Heart right ventricle (tissue), 16 donors: ENCODE results near the gene ANKRD33B. TPM values are rescaled to one million over a fixed set of nuclear protein-coding genes. Genes with fewer than 3 reads are reported as not detected.

Experiments used
- ATAC-seq, 8 donors: fragments of 200-7000 bp; cut with Tn5 transposase; one replicate each; pipeline ENCODE4 v1.9.1; 2020; ENCODE audit warnings: mild to moderate bottlenecking in 8 of 8, moderate library complexity in 8 of 8, moderate number of reproducible peaks in 1 of 8
- DNase-seq, 2 donors: peaks; one replicate each; pipeline ENCODE4 v3.0.0-alpha.2; 2020
- H3K27ac ChIP-seq, 10 donors: fragments of 200-600 bp; sonication (generic) in 2 of 10; one replicate each; pipeline versions ENCODE4 v1.5.0 to v1.8.0; 2020 to 2022; ENCODE audit warnings: mild to moderate bottlenecking in 3 of 10
- H3K27me3 ChIP-seq, 7 donors: fragments of 200-600 bp; one replicate each; pipeline ENCODE4 v1.8.0; 2021 to 2022; ENCODE audit warnings: mild to moderate bottlenecking in 2 of 7
- H3K36me3 ChIP-seq, 9 donors: fragments of 200-600 bp; sonication (generic) in 1 of 9; one replicate each; pipeline versions ENCODE4 v1.5.0 to v1.8.0; 2020 to 2022; ENCODE audit warnings: mild to moderate bottlenecking in 2 of 9
- H3K4me1 ChIP-seq, 9 donors: fragments of 200-600 bp; sonication (generic) in 1 of 9; one replicate each; pipeline versions ENCODE4 v1.5.0 to v1.8.0; 2020 to 2022; ENCODE audit warnings: mild to moderate bottlenecking in 4 of 9
- H3K4me3 ChIP-seq, 10 donors: fragments of 200-600 bp; sonication (generic) in 2 of 10; one replicate each; pipeline versions ENCODE4 v1.5.0 to v1.8.0; 2020 to 2022; ENCODE audit warnings: mild to moderate bottlenecking in 7 of 10, moderate library complexity in 2 of 10
- H3K9me3 ChIP-seq, 11 donors: fragments of 200-600 bp in 10 of 11; sonication (generic) in 2 of 11; one replicate each; pipeline versions ENCODE4 v1.5.0 to v1.8.0; 2013 to 2022; ENCODE audit warnings: mild to moderate bottlenecking in 2 of 11, control low read depth in 1 of 11, moderate library complexity in 1 of 11
- WGBS, 2 donors: extraction: QIAGEN DNeasy Blood & Tissue Kit; methylation state at CpG; one replicate each; pipeline ENCODE4 v1.1.7; 2013; ENCODE audit warnings: inconsistent platforms in 1 of 2; 5-methylcytosine and 5-hydroxymethylcytosine counted together
- intact Hi-C, 10 donors: fragments of 100-400 bp; cut with DNase I; formaldehyde crosslinking; loops; one replicate each; pipeline versions ENCODE4 v1.11.1 to v1.14.2; 2022
- polyA plus RNA-seq, 2 donors: library from polyadenylated mRNA; stranded (reverse); fragments of 200-250 nt; gene quantifications; one replicate each; pipeline ENCODE4 v1.2.3, GENCODE V29; 2013
- total RNA-seq, 10 donors: library from RNA; stranded (reverse); fragmentation: NEBNext Ultra II Directional in 3 of 10; extraction: Animal tissue kit (Norgen Biotek cat#: 25700) in 3 of 10; gene quantifications; one replicate each; pipeline versions ENCODE4 v1.2.1 to v1.2.4, GENCODE V29; 2021 to 2023
- TF ChIP-seq, protein P1 (sequence below), 9 donors: fragments of 200-600 bp; sonication (generic) in 2 of 9; IDR thresholded peaks; one replicate each; pipeline versions ENCODE4 v1.5.0 to v1.8.0; 2021 to 2022; ENCODE audit warnings: antibody characterized with exemption in 9 of 9, mild to moderate bottlenecking in 5 of 9, moderate library complexity in 1 of 9
- donor health status: Arrhythmogenic right ventricular cardiomyopathy.
- donor health status: ischemic (EF 13 %, LVEDD 7.1; RV severe dilation, severe dysfunction).
- donor health status: healthy with polysubstance abuse.
- donor health status: DM: no; HTN: yes; CAD: no.
- donor health status: DM: no; HTN: no; CAD: no.
- donor health status: ischemic (EF 25% LVEDD 6.9; RV normal size, moderate dysfunction).
- donor health status: ischemic (EF 25% LVEDD 5.7; RV mildly dilated, moderate dysfunction).
- donor health status: healthy.
- donor health status: DM: yes; HTN: yes; CAD: no.
- donor health status: Ischemic cardiomyopathy.
- donor health status: ischemic (EF 35%, LVEDD 5.7; RV mildly dilated, moderate dysfunction).
- donor health status: nonischemic (EF 11% LVEDD 7.7; RV severe dilation, severe dysfunction).
- donor health status: DM: yes; HTN: yes; CAD: no.
- donor health status: PGD.
- donor health status: ischemic (EF 29% LVEDD 5.4; RV normal size, mild dysfunction).
- donor health status: nonischemic (EF 23%, LVEDD 6.1; RV moderate dilation, normal function).

Gene ANKRD33B
- total and polyA plus RNA-seq, 12 donors, result 0.46 to 33.0 (median 13.3) TPM

DNA sequence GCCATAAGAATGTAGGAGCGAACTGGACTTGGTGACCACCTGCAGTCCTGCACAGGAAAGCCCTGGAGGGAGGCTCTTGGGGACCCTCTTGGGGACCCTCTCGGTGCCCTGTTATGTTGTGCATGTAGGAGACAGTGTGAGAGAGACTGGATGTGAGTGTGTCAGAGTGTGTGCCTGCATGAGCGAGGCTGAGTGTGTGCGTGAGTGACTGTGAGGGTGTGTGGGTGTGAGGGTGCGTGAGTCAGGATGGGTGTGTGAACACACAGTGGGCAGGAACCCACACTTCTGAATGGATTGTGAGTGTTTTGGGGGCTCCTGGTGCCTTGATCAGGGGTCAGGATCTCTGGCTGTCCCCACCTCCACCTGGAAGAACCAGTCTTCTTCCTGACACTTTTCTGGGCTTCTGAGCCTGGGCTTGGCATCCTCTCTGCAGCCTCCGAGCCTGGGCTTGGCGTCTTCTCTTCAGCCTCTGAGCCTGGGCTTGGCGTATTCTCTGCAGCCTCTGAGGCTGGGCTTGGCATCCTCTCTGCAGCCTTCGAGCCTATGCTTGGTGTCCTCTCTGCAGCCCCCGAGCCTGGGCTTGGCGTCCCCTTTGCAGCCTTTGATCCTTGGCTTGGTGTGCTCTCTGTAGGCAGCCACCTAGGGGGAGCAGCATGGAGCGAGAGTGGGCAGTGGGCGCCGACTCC lies 25.6 kb upstream of the ANKRD33B start:
- Histone ChIP-seq H3K4me1 (peaks cover 0 to 38% (median 15%) of the 10 kb centered on the region in 9 donors), H3K27ac (no peak overlapping the region), H3K9me3 (no peaks in the 10 kb centered on the region), H3K27me3 (peaks cover 0 to 3% (median 0%) of the 10 kb centered on the region in 7 donors), H3K4me3 (no peak overlapping the region), H3K36me3 (no peaks in the 10 kb centered on the region)
- 92 to 93% methylated on average over 14 of the region's 14 CpGs for WGBS, 2 donors
- DNase-seq, result no peak
- TF ChIP-seq, protein P1, sequence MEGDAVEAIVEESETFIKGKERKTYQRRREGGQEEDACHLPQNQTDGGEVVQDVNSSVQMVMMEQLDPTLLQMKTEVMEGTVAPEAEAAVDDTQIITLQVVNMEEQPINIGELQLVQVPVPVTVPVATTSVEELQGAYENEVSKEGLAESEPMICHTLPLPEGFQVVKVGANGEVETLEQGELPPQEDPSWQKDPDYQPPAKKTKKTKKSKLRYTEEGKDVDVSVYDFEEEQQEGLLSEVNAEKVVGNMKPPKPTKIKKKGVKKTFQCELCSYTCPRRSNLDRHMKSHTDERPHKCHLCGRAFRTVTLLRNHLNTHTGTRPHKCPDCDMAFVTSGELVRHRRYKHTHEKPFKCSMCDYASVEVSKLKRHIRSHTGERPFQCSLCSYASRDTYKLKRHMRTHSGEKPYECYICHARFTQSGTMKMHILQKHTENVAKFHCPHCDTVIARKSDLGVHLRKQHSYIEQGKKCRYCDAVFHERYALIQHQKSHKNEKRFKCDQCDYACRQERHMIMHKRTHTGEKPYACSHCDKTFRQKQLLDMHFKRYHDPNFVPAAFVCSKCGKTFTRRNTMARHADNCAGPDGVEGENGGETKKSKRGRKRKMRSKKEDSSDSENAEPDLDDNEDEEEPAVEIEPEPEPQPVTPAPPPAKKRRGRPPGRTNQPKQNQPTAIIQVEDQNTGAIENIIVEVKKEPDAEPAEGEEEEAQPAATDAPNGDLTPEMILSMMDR (IDR thresholded peaks at IDR 0.05), result no peak
- peak in 1 of 8 donors; percentile 53 for ATAC-seq
- intact Hi-C loops, result no loop called here

GRCh38 chr5:10538789-10539686 lies 24.8 kb upstream of the ANKRD33B start:
- 85 to 86% methylated on average over 19 of the region's 19 CpGs for WGBS, 2 donors
- no peak for ATAC-seq

GRCh38 chr5:10539687-10539998 lies 24.2 kb upstream of the ANKRD33B start:
- ATAC-seq (no peak), DNase-seq (no peak)
- Histone ChIP-seq H3K36me3 (no peaks in the 10 kb centered on the region), H3K9me3 (no peaks in the 10 kb centered on the region), H3K27ac (no peak overlapping the region), H3K4me3 (no peak overlapping the region), H3K27me3 (peaks cover 0 to 7% (median 0%) of the 10 kb centered on the region in 7 donors), H3K4me1 (peaks cover 0 to 42% (median 14%) of the 10 kb centered on the region in 9 donors)
- TF ChIP-seq, protein P1 (IDR thresholded peaks at IDR 0.05), result no peak
- 83 to 87% methylated on average over 3 of the region's 3 CpGs for WGBS, 2 donors
- intact Hi-C loops, result no loop called here

More at GRCh38 chr5:10538789-10539686, 24.8 kb upstream of the ANKRD33B start:
- intact Hi-C loops, result no loop called here
- H3K4me1 ChIP-seq, result peaks cover 0 to 42% (median 14%) of the 10 kb centered on the region in 9 donors
- peaks cover 0 to 7% (median 0%) of the 10 kb centered on the region in 7 donors for H3K27me3 ChIP-seq
- H3K9me3 ChIP-seq, result no peaks in the 10 kb centered on the region
- no peak overlapping the region for H3K27ac ChIP-seq
- TF ChIP-seq, protein P1 (IDR thresholded peaks at IDR 0.05), result no peak
- no peaks in the 10 kb centered on the region for H3K36me3 ChIP-seq
- no peak overlapping the region for H3K4me3 ChIP-seq
- DNase-seq, result no peak

DNA sequence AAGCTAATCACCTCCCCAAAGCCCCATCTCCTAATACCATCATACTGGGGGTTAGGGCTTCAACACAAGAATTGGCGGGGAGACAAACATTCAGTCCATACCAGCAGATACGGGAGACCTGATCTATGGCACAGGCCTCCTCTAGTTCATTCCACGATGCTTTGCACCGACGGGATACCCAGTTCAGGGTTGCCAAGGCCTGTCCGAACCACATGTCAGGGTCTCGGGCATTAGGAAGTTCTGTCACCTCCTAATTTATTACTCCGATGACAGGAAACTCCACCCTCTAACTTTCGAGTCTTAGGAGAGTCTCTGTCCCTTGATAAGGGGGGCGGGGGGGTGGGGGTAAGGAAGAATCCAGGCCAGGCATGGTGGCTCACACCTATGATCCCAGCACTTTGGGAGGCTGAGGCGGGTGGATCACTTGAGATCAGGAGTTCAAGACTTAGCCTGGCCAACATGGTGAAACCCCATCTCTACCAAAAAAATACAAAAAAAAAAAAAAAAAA lies 23.8 kb upstream of the ANKRD33B start:
- DNase-seq, result no peak
- WGBS, 2 donors, result 79 to 82% methylated on average over 11 of the region's 11 CpGs
- H3K27me3 ChIP-seq, result peaks cover 0 to 7% (median 0%) of the 10 kb centered on the region in 7 donors
- H3K9me3 ChIP-seq, result no peaks in the 10 kb centered on the region
- no peaks in the 10 kb centered on the region for H3K36me3 ChIP-seq
- TF ChIP-seq, protein P1 (IDR thresholded peaks at IDR 0.05), result no peak
- H3K27ac ChIP-seq, result no peak overlapping the region
- H3K4me1 ChIP-seq, result peaks cover 0 to 42% (median 14%) of the 10 kb centered on the region in 9 donors
- H3K4me3 ChIP-seq, result no peak overlapping the region
- no peak for ATAC-seq
- intact Hi-C loops, result no loop called here
